Loucy (cell line): Measurements from ENCODE around the gene NNAT.

Experiments
- EZH2phosphoT487 ChIP-seq: fragments of 200-600 bp; IDR thresholded peaks from 2 replicates; pipeline ENCODE4 v1.6.1; 2018; ENCODE audit warnings: antibody characterized with exemption, mild to moderate bottlenecking, moderate library complexity, borderline replicate concordance
- TF ChIP-seq, protein P1 (sequence below): fragments of 200-600 bp; sonication (generic); conservative IDR thresholded peaks from 2 replicates; pipeline ENCODE4 v1.5.1; 2014; ENCODE audit warnings: mild to moderate bottlenecking, antibody characterized with exemption, low read length

DNA sequence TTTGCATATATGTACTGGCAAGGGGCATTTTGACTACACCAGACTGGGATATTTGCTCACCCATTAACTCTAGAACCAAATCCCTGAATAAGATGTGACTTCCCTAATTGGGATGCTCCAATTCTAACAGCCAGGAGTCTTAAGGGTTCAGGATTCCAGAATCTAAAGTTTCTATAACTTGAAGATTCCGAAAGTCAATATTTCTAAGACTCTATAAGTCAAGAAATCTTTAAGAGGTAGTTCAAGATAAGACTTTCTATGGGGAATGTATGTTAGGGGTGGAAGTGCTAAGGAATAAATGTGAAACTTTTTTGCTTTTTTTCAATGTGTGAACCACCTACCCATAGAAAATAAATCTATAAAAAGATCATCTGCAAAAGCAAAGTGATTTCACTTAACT lies 49.4 kb downstream of the NNAT start:
- TF ChIP-seq, protein P1, sequence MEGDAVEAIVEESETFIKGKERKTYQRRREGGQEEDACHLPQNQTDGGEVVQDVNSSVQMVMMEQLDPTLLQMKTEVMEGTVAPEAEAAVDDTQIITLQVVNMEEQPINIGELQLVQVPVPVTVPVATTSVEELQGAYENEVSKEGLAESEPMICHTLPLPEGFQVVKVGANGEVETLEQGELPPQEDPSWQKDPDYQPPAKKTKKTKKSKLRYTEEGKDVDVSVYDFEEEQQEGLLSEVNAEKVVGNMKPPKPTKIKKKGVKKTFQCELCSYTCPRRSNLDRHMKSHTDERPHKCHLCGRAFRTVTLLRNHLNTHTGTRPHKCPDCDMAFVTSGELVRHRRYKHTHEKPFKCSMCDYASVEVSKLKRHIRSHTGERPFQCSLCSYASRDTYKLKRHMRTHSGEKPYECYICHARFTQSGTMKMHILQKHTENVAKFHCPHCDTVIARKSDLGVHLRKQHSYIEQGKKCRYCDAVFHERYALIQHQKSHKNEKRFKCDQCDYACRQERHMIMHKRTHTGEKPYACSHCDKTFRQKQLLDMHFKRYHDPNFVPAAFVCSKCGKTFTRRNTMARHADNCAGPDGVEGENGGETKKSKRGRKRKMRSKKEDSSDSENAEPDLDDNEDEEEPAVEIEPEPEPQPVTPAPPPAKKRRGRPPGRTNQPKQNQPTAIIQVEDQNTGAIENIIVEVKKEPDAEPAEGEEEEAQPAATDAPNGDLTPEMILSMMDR, result no peak
- TF ChIP-seq EZH2phosphoT487, result no peak
